Activated T-cell treated with anti-CD3 and anti-CD28 coated beads, Interleukin-2, amount 50 U/mL, for 24 hours (primary cell): Measurements from ENCODE around the gene HEMGN.
A peak's percentile ranks its signal among the peaks of the same experiment; 100 is the strongest.

Experiments
- DNase-seq: peaks from one replicate; pipeline ENCODE4 v3.0.0-alpha.2; 2020
- H3K27ac Mint-ChIP-seq: 2 replicates; pipeline ENCODE4 v1.8.0; 2020; ENCODE audit warnings: mild to moderate bottlenecking, mixed read lengths
- H3K27me3 Mint-ChIP-seq: 2 replicates; pipeline ENCODE4 v1.8.0; 2020; ENCODE audit warnings: mixed read lengths
- H3K36me3 Mint-ChIP-seq: 2 replicates; pipeline ENCODE4 v1.8.0; 2020; ENCODE audit warnings: low read depth, mixed read lengths
- H3K4me1 Mint-ChIP-seq: 2 replicates; pipeline ENCODE4 v1.8.0; 2020; ENCODE audit warnings: low read depth, mixed read lengths
- H3K4me3 Mint-ChIP-seq: 2 replicates; pipeline ENCODE4 v1.8.0; 2020; ENCODE audit warnings: mild to moderate bottlenecking, moderate library complexity, mixed read lengths
- H3K9me3 Mint-ChIP-seq: 2 replicates; pipeline ENCODE4 v1.8.0; 2020; ENCODE audit warnings: mixed read lengths

Gene HEMGN

DNA sequence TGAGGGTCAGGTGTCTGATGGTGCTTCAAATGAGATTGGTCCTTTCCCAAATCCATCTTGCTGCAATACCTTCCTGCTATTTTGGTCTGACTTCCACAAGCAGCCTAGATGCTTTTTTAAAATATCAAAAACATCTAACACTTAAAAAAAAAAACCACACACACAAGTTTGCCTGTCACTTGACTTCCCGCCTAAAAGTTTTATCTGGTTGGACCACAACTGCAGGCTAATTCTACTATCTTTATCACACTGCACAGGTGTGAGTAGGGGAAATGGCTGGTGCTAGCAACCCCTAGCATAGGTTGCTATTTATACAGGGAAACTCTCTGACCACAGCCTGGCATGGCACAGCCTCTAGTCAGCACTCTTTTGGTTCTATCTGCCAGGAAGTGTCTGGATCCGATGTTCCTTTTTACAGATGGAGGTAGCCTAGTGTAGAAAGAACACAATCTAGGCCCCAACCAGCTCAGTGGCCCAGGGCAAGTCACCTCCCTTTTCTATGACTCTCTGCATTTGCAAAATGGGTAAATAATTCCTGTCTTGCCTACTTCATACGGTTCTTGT lies at the start of gene HEMGN:
TSS of gene HEMGN (minus strand) at position 92 of the 564 bp plus-strand sequence. CDS start at position 56, 36 bp downstream.
- no peaks in the 10 kb centered on the region for H3K36me3 Mint-ChIP-seq
- H3K4me3 Mint-ChIP-seq, result peak within 1 kb of the TSS; percentile 35
- no peaks in the 10 kb centered on the region for H3K27me3 Mint-ChIP-seq
- peak within 1 kb of the TSS; percentile 90 for H3K27ac Mint-ChIP-seq
- no peaks in the 10 kb centered on the region for H3K9me3 Mint-ChIP-seq
- H3K4me1 Mint-ChIP-seq, result peaks cover 38% of the 10 kb centered on the region
- peak; percentile 52 for DNase-seq

- Mint-ChIP-seq H3K4me1 (peaks cover 63% of the 10 kb centered on the region), H3K27ac (peak overlapping the region; percentile 65), H3K4me3 (peak overlapping the region; percentile 53), H3K36me3 (peaks cover 71% of the 10 kb centered on the region), H3K9me3 (no peaks in the 10 kb centered on the region), H3K27me3 (no peaks in the 10 kb centered on the region)
- DNase-seq, result no peak
These were observed 49.5 kb upstream of the HEMGN start for GRCh38 chr9:97987487-97987886.

DNA sequence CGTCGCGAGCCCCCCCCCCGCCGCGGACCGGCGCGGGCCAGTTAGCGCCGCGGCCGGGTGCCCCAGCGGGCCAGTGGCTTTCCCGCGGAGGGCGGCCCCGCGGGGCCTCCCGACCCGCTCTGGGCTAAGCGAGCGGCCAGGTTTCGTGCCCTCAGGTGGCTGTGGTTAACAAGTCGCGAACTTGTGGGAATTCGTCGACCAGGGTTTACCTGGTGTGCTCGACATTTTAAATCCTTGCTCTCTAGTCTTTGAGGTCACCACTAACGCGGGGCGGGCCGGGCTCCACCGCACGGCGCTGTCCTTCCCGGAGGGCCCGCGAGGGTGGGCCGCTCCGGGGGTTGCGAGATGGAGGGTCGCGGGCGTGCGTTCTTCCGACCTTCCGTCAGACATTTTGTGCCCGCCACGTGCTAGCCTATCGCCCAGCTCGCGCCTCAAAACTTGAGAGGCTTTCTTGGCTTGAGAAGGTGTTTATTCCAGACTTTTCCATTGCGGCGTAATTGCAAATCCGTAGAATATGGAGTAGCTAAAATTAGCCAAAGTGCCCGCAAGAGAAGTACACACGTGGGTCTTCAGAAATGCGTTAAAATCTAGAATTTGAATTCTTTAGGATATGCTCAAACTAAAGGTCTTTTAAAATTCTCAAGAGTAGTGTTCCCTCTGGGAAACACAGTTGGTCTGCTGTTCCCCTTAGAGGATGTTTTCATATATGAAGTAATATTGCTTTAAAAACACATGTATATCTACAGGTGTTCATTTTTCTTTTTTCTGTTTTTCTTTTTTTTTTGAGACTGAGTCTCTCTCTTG lies 47.3 kb upstream of the HEMGN start:
- peak overlapping the region; percentile 86 for H3K4me3 Mint-ChIP-seq
- peaks cover 54% of the 10 kb centered on the region for H3K36me3 Mint-ChIP-seq
- H3K4me1 Mint-ChIP-seq, result peaks cover 61% of the 10 kb centered on the region
- H3K9me3 Mint-ChIP-seq, result no peaks in the 10 kb centered on the region
- DNase-seq, result no peak
- no peaks in the 10 kb centered on the region for H3K27me3 Mint-ChIP-seq
- peak overlapping the region; percentile 98 for H3K27ac Mint-ChIP-seq

DNA sequence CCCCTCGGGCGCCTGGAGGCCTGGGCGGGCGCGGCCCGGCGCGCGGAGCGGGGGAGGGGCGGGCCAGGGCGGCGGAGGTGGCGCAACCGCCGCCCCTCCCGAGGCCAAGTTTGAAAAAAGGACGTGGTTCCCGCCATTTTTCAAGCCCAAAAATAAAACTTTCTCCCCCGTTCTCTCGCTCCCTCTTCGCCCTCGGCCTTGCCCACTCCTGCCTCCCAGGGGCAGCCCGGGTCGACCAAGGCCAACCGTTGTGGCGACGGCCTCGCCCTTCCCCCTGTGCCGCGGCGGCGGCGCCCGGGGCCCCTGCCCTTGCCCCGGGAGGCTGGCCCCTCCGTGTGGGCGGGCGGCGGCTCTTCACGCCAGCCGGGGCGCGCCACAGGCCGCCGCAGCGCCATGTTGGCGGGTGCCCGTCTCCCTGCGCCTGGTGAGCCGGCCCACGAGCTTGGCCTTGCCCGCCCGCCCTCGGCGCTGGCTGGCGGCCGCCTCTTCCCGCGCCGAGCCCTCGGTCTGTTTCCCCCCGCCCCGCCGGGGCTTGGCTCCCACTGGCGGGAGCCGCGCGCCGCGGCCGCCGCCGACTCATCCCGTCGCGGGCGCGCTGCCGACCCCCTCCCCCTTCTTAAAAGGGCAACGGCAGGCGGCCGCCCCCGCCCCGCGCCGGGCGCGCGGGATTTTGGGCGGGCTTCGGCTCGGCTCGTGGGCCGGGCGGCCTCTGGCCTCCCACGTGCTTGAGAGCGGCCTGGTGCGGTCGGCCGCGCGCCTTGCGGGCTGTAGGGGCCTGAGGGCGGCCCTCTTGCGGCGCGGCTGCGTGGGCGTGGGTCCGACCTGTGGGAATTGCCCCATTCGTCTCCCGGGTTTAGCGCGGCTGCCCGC lies 46.5 kb upstream of the HEMGN start:
- H3K27ac Mint-ChIP-seq, result peak overlapping the region; percentile 91
- H3K27me3 Mint-ChIP-seq, result no peaks in the 10 kb centered on the region
- H3K4me1 Mint-ChIP-seq, result peaks cover 60% of the 10 kb centered on the region

GRCh38 chr9:97983589-97984187 lies 45.7 kb upstream of the HEMGN start:
- H3K27me3 Mint-ChIP-seq, result no peaks in the 10 kb centered on the region
- peaks cover 52% of the 10 kb centered on the region for H3K4me1 Mint-ChIP-seq
- H3K9me3 Mint-ChIP-seq, result no peaks in the 10 kb centered on the region
- peak overlapping the region; percentile 84 for H3K4me3 Mint-ChIP-seq
- H3K36me3 Mint-ChIP-seq, result peaks cover 39% of the 10 kb centered on the region
- DNase-seq, result no peak
- H3K27ac Mint-ChIP-seq, result peak overlapping the region; percentile 94

More for the DNA sequence above, 46.5 kb upstream of the HEMGN start:
- Mint-ChIP-seq H3K4me3 (peak overlapping the region; percentile 75), H3K9me3 (no peaks in the 10 kb centered on the region), H3K36me3 (peaks cover 45% of the 10 kb centered on the region)
- DNase-seq, result peak; percentile 90

GRCh38 chr9:97982683-97983588 lies 45.0 kb upstream of the HEMGN start, which contains the start of gene ANP32B:
Gene ANP32B (plus strand): TSS chr9:97983341. CDS start chr9:97983556, 215 bp downstream.
- Mint-ChIP-seq H3K9me3 (no peaks in the 10 kb centered on the region), H3K4me1 (peaks cover 49% of the 10 kb centered on the region), H3K4me3 (peak within 1 kb of the TSS; percentile 84), H3K27me3 (no peaks in the 10 kb centered on the region), H3K36me3 (peaks cover 33% of the 10 kb centered on the region), H3K27ac (peak within 1 kb of the TSS; percentile 94)
- DNase-seq, result peak; percentile 98

DNA sequence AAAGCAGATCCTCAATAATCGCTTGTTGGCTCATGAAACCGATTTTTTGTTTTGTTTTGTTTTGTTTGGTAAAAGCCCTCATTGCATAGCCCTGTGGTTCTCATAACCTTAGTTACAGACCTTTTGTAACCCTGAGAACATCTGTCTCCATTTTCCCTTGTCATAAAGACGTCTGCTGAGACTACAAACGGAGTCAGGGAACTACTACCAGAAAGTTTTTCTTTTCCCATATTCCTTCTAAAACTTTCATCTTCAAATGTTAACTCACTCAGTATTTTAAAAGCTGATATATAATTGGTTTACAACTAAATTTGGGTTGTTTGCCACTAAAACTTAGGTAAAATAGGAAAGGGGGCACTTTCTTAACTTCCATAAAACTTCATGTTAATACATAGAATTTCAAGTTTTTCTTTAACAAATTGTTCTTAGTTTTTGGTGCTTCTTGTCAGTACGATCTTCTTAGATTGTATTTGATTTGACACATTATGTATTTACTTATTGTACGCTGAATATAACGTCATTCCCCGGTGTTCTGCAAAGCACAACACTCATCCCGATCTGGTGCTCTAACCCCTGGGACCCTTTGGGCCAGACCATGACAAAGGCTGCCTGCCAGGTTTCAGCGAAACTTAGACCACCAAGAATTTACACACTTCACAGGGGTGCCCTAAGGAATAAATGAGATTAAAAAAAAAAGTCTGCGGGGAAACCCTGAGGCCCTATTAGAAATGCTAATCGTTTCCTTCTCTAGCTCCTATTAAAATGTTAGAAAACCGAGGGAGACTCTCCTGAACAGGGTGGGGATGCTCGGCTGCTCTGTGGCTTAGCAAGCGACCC lies 44.1 kb upstream of the HEMGN start:
- H3K9me3 Mint-ChIP-seq, result no peaks in the 10 kb centered on the region
- peaks cover 40% of the 10 kb centered on the region for H3K4me1 Mint-ChIP-seq
- peaks cover 25% of the 10 kb centered on the region for H3K36me3 Mint-ChIP-seq
- peak overlapping the region; percentile 84 for H3K4me3 Mint-ChIP-seq
- no peaks in the 10 kb centered on the region for H3K27me3 Mint-ChIP-seq
- DNase-seq, result no peak
- H3K27ac Mint-ChIP-seq, result peak overlapping the region; percentile 93

GRCh38 chr9:97980918-97981845 lies 43.2 kb upstream of the HEMGN start:
- peak overlapping the region; percentile 93 for H3K27ac Mint-ChIP-seq
- H3K9me3 Mint-ChIP-seq, result no peaks in the 10 kb centered on the region
- H3K4me1 Mint-ChIP-seq, result peaks cover 33% of the 10 kb centered on the region
- no peak for DNase-seq
- peak overlapping the region; percentile 84 for H3K4me3 Mint-ChIP-seq
- H3K36me3 Mint-ChIP-seq, result peaks cover 18% of the 10 kb centered on the region
- no peaks in the 10 kb centered on the region for H3K27me3 Mint-ChIP-seq

DNA sequence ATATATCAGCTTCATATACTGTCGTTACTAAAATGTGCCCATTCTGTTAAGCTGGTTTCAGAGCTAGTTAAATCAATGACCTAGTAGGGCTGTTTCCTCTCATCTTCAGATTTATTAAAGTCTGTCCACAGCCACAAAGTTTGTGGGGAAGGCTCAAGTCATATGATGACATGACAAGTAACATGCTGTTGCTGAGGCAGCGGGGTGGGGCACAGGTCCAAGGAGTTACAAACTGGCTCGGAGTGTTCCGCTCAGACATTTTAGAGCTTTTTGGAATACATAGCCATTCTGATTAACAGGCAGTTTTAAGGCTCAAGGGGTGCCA lies 42.5 kb upstream of the HEMGN start:
- Mint-ChIP-seq H3K9me3 (no peaks in the 10 kb centered on the region), H3K36me3 (peaks cover 10% of the 10 kb centered on the region), H3K4me3 (no peak overlapping the region), H3K27ac (no peak overlapping the region), H3K27me3 (no peaks in the 10 kb centered on the region), H3K4me1 (peaks cover 29% of the 10 kb centered on the region)
- no peak for DNase-seq

GRCh38 chr9:97979788-97980478 lies 42.0 kb upstream of the HEMGN start:
- H3K27me3 Mint-ChIP-seq, result no peaks in the 10 kb centered on the region
- no peak overlapping the region for H3K4me3 Mint-ChIP-seq
- H3K4me1 Mint-ChIP-seq, result peaks cover 29% of the 10 kb centered on the region
- H3K9me3 Mint-ChIP-seq, result peaks cover 2% of the 10 kb centered on the region
- DNase-seq, result no peak
- peaks cover 7% of the 10 kb centered on the region for H3K36me3 Mint-ChIP-seq
- H3K27ac Mint-ChIP-seq, result no peak overlapping the region

DNA sequence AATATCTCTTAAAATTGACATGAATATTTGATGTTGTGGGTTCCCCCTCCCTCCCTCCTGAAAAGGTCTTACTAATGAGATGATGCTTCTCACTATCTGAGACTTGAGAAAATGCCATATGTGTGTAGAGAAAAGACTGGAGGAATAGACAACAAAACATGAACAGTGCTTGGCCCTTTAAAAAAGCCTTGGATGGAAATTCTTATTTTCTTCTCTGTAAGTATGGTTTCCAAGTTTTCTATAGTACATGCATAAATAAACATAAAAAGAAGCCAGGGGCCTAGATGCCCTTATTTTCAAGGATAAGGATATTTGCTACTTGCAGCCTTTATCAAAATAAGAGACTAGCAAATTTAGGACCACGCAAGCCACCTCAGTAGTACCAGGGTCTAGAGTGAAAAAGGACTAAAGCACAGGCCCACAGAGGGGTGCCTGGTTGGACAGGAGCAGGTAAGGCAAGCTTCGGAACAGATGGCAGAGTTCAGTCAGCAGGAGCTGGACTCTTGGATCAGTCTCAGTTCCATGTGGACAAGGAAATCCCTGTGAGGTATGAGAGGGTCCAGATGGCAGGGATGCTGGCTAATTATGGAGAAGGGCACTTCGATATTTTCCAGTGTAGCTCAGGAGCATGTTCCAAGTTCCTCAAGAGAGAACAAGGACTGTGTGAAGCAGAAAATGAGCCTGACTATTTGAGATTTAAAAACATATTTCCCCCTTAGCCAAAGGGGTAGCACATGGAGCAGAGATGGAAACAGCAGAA lies 40.6 kb upstream of the HEMGN start:
- no peak for DNase-seq
- no peak overlapping the region for H3K4me3 Mint-ChIP-seq
- peaks cover 2% of the 10 kb centered on the region for H3K9me3 Mint-ChIP-seq
- peaks cover 29% of the 10 kb centered on the region for H3K4me1 Mint-ChIP-seq
- no peak overlapping the region for H3K27ac Mint-ChIP-seq
- peaks cover 7% of the 10 kb centered on the region for H3K36me3 Mint-ChIP-seq
- no peaks in the 10 kb centered on the region for H3K27me3 Mint-ChIP-seq
